Mesenchymal stem cell (in vitro differentiated cells and primary cell): Measurements from ENCODE around the gene MIB1.

Source experiments
- DNase-seq: peaks from one replicate; pipeline ENCODE4 v3.0.0-alpha.2; 2013
- H2AFZ ChIP-seq: one replicate; pipeline ENCODE4 v1.6.1; 2013; ENCODE audit warnings: low read depth, mild to moderate bottlenecking, control low read depth, inconsistent platforms, low read length, moderate library complexity
- H2AK5ac ChIP-seq: 2 replicates; pipeline ENCODE4 v1.6.1; 2013; ENCODE audit warnings: low read length, moderate library complexity, mild to moderate bottlenecking, inconsistent platforms; ENCODE audit not compliant: severe bottlenecking
- H2BK120ac ChIP-seq: one replicate; pipeline ENCODE4 v1.6.1; 2013; ENCODE audit warnings: low read depth, mild to moderate bottlenecking, inconsistent platforms, low read length, moderate library complexity
- H2BK12ac ChIP-seq, 2 experiments: one replicate each; pipeline ENCODE4 v1.6.1; 2013; ENCODE audit warnings: inconsistent platforms in 2 of 2, low read length in 2 of 2, mild to moderate bottlenecking in 2 of 2, moderate library complexity in 2 of 2, control low read depth in 1 of 2
- H2BK15ac ChIP-seq: one replicate; pipeline ENCODE4 v1.6.1; 2013; ENCODE audit warnings: mild to moderate bottlenecking, low read depth, inconsistent platforms; ENCODE audit not compliant: poor library complexity, severe bottlenecking
- H2BK5ac ChIP-seq: 2 replicates; pipeline ENCODE4 v1.6.1; 2013; ENCODE audit warnings: low read depth, mild to moderate bottlenecking, low read length, control low read depth, inconsistent platforms; ENCODE audit not compliant: poor library complexity, severe bottlenecking
- H3K14ac ChIP-seq, 2 experiments: one replicate each; pipeline ENCODE4 v1.6.1; 2013; ENCODE audit warnings: inconsistent platforms in 2 of 2, low read length in 2 of 2, control low read depth in 1 of 2, mild to moderate bottlenecking in 1 of 2, moderate library complexity in 1 of 2
- H3K18ac ChIP-seq, 2 experiments: one replicate each; pipeline ENCODE4 v1.6.1; 2013; ENCODE audit warnings: inconsistent platforms in 2 of 2, low read length in 2 of 2, control low read depth in 1 of 2, low read depth in 1 of 2, mild to moderate bottlenecking in 1 of 2
- H3K23ac ChIP-seq, 2 experiments: one replicate each; pipeline ENCODE4 v1.6.1; 2013; ENCODE audit warnings: inconsistent platforms in 2 of 2, low read length in 2 of 2, mild to moderate bottlenecking in 2 of 2, moderate library complexity in 2 of 2, control low read depth in 1 of 2
- H3K27ac ChIP-seq: 2 replicates; pipeline ENCODE4 v1.5.1; 2013; ENCODE audit warnings: mild to moderate bottlenecking, moderate library complexity, low read length, control low read depth, inconsistent platforms; ENCODE audit not compliant: poor library complexity, severe bottlenecking
- H3K27me3 ChIP-seq, 2 experiments: 2 replicates each; pipeline versions ENCODE4 v1.6.1 to v1.7.0; 2013; ENCODE audit warnings: low read length in 2 of 2, mild to moderate bottlenecking in 2 of 2, moderate library complexity in 2 of 2, control low read depth in 1 of 2, inconsistent platforms in 1 of 2; ENCODE audit not compliant: control insufficient read depth in 1 of 2, insufficient read depth in 1 of 2
- H3K36me3 ChIP-seq, 2 experiments: 2 replicates each; pipeline versions ENCODE4 v1.6.1 to v1.7.0; 2013; ENCODE audit warnings: low read length in 2 of 2, control low read depth in 1 of 2, inconsistent platforms in 1 of 2, low read depth in 1 of 2, mild to moderate bottlenecking in 1 of 2; ENCODE audit not compliant: insufficient read depth in 2 of 2, control insufficient read depth in 1 of 2
- H3K4ac ChIP-seq, 2 experiments: one replicate each; pipeline ENCODE4 v1.6.1; 2013; ENCODE audit warnings: inconsistent platforms in 2 of 2, low read length in 2 of 2, mild to moderate bottlenecking in 2 of 2, moderate library complexity in 2 of 2, control low read depth in 1 of 2, low read depth in 1 of 2
- H3K4me1 ChIP-seq: 2 replicates; pipeline ENCODE4 v1.6.1; 2013; ENCODE audit warnings: low read depth, low read length, control low read depth; ENCODE audit not compliant: control insufficient read depth, insufficient read depth
- H3K4me2 ChIP-seq: 2 replicates; pipeline ENCODE4 v1.6.1; 2013; ENCODE audit warnings: low read length, mild to moderate bottlenecking, inconsistent platforms; ENCODE audit not compliant: poor library complexity, severe bottlenecking
- H3K4me3 ChIP-seq, 2 experiments: 2 replicates each; pipeline versions ENCODE4 v1.5.1 to v1.7.0; 2013; ENCODE audit warnings: low read length in 2 of 2, mild to moderate bottlenecking in 2 of 2, control low read depth in 1 of 2, low read depth in 1 of 2; ENCODE audit not compliant: insufficient read depth in 1 of 2
- H3K79me1 ChIP-seq: replicated peaks from 2 replicates; pipeline ENCODE4 v1.6.1; 2013; ENCODE audit warnings: mild to moderate bottlenecking, control low read depth, low read length, inconsistent platforms; ENCODE audit not compliant: poor library complexity, severe bottlenecking
- H3K9ac ChIP-seq: 2 replicates; pipeline ENCODE4 v1.7.0; 2013; ENCODE audit warnings: mild to moderate bottlenecking, low read length, moderate library complexity
- H3K9me3 ChIP-seq: 2 replicates; pipeline ENCODE4 v1.7.0; 2013; ENCODE audit warnings: mild to moderate bottlenecking, low read length; ENCODE audit not compliant: control insufficient read depth
- H4K8ac ChIP-seq: one replicate; pipeline ENCODE4 v1.6.1; 2013; ENCODE audit warnings: inconsistent platforms, mild to moderate bottlenecking, low read length, moderate library complexity
- H4K91ac ChIP-seq: one replicate; pipeline ENCODE4 v1.6.1; 2013; ENCODE audit warnings: mild to moderate bottlenecking, low read length, inconsistent platforms
- WGBS: methylation state at CpG from one replicate; pipeline ENCODE4 v1.1.7; 2013; ENCODE audit warnings: mixed read lengths; 5-methylcytosine and 5-hydroxymethylcytosine counted together

Gene MIB1

GRCh38 chr18:21739604-21740537 lies 721 bp upstream of the MIB1 start:
- Histone ChIP-seq H3K18ac (no peak overlapping the region), H2BK120ac (no peak overlapping the region), H2AK5ac (no peak overlapping the region), H3K27ac (peak overlapping the region; percentile 31), H3K27me3 (no peaks in the 10 kb centered on the region), H3K36me3 (no peaks in the 10 kb centered on the region), H3K23ac (no peak overlapping the region), H3K4me2 (no peak overlapping the region), H3K9ac (peak overlapping the region; percentile 94), H3K79me1 (no peaks in the 10 kb centered on the region), H4K8ac (no peak overlapping the region), H3K4me3 (peak overlapping the region in 1 of 2 experiments; percentile 93), H2AFZ (no peak overlapping the region), H3K14ac (no peak overlapping the region), H2BK12ac (peak overlapping the region in 1 of 2 experiments; percentile 47), H3K4me1 (peaks cover 3% of the 10 kb centered on the region), H2BK5ac (no peak overlapping the region), H4K91ac (no peak overlapping the region), H3K4ac (no peak overlapping the region), H3K9me3 (no peaks in the 10 kb centered on the region), H2BK15ac (no peak overlapping the region)
- no peak for DNase-seq
- 72% methylated on average over 18 of the region's 21 CpGs for WGBS

- no peak overlapping the region for H3K23ac ChIP-seq
- H2AFZ ChIP-seq, result peak overlapping the region; percentile 95
- no peak for DNase-seq
- H3K36me3 ChIP-seq, result no peaks in the 10 kb centered on the region
- no peak overlapping the region for H2BK12ac ChIP-seq
- no peak overlapping the region for H2AK5ac ChIP-seq
- peak overlapping the region; percentile 78 to 93 for H3K4me3 ChIP-seq
- peak overlapping the region; percentile 28 to 64 for H3K4ac ChIP-seq
- H3K27me3 ChIP-seq, result no peaks in the 10 kb centered on the region
- no peak overlapping the region for H4K91ac ChIP-seq
- H3K79me1 ChIP-seq, result peaks cover 2% of the 10 kb centered on the region
- peak overlapping the region; percentile 64 for H4K8ac ChIP-seq
- no peak overlapping the region for H3K27ac ChIP-seq
- no peaks in the 10 kb centered on the region for H3K9me3 ChIP-seq
- peak overlapping the region; percentile 80 for H2BK15ac ChIP-seq
- peak overlapping the region; percentile 94 for H3K9ac ChIP-seq
- peak overlapping the region in 1 of 2 experiments; percentile 100 for H3K14ac ChIP-seq
- peak overlapping the region; percentile 100 for H2BK5ac ChIP-seq
- H3K4me2 ChIP-seq, result peak overlapping the region; percentile 95
- H3K4me1 ChIP-seq, result peaks cover 5% of the 10 kb centered on the region
- WGBS, result under 1% methylated on average over 31 of the region's 41 CpGs
- peak overlapping the region; percentile 96 to 100 for H3K18ac ChIP-seq
- peak overlapping the region; percentile 95 for H2BK120ac ChIP-seq
Observed at GRCh38 chr18:21741312-21741561, 645 bp downstream of the MIB1 start.

DNA sequence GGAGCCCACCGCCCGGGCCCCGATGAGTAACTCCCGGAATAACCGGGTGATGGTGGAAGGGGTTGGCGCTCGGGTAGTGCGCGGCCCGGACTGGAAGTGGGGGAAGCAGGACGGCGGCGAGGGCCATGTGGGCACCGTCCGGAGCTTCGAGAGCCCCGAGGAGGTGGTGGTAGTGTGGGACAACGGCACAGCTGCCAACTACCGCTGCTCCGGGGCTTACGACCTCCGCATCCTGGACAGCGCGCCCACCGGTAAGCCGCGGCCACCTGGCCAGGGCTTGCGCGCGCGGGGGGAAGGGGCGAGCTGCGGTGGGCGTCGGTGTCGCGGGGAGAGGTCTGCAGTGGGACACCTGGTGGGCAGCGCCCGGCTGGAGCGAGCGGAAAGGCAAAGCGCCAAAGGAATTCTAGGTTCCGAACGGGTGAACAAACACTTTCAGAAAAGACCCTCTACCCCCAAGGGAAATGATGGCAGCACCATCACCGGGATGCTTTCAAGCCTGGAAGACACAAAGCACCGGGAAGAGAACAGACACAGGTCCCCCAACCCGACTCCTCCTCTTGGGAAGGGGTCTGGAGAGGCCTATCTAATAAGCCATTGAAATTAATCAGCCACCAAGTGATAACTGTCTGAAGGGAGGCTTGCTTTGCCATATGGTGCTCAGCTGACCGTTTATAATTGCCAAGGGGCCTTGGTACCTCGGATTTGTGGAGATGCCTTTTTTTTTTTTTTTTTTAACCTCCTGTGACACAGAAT lies 1.1 kb downstream of the MIB1 start:
- DNase-seq, result peak; percentile 43
- H2BK120ac ChIP-seq, result peak overlapping the region; percentile 95
- no peaks in the 10 kb centered on the region for H3K27me3 ChIP-seq
- peaks cover 2% of the 10 kb centered on the region for H3K79me1 ChIP-seq
- H2BK12ac ChIP-seq, result peak overlapping the region in 1 of 2 experiments; percentile 63
- H4K91ac ChIP-seq, result peak overlapping the region; percentile 57
- H3K36me3 ChIP-seq, result no peaks in the 10 kb centered on the region
- H3K9ac ChIP-seq, result peak overlapping the region; percentile 94
- no peak overlapping the region for H3K27ac ChIP-seq
- H3K18ac ChIP-seq, result peak overlapping the region; percentile 96 to 100
- H3K4me1 ChIP-seq, result peaks cover 5% of the 10 kb centered on the region
- H3K14ac ChIP-seq, result peak overlapping the region in 1 of 2 experiments; percentile 100
- H3K23ac ChIP-seq, result peak overlapping the region in 1 of 2 experiments; percentile 83
- H3K9me3 ChIP-seq, result no peaks in the 10 kb centered on the region
- H4K8ac ChIP-seq, result peak overlapping the region; percentile 64
- peak overlapping the region; percentile 80 for H2BK15ac ChIP-seq
- peak overlapping the region; percentile 64 to 79 for H3K4ac ChIP-seq
- peak overlapping the region; percentile 96 for H2AFZ ChIP-seq
- H2AK5ac ChIP-seq, result no peak overlapping the region
- under 1% methylated on average over 33 of the region's 49 CpGs for WGBS
- peak overlapping the region; percentile 78 to 93 for H3K4me3 ChIP-seq
- H2BK5ac ChIP-seq, result no peak overlapping the region
- peak overlapping the region; percentile 95 for H3K4me2 ChIP-seq

DNA sequence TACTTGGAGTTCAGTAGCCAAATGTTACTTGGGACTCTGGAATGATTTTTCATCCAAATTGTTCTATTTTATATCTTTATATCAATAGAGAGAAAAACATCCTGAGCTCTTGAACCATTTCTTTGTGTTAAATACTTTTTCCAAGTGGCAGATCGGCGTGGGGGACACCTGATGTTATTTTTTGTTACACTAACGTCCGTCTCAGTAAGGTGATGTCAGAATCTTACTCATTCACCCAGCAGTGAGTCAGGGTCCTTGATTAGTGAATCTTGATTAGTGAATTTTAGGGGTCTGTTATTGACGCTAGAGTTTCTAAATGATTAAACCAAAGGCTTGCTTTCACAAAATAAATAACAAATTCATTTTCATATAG lies 1.7 kb downstream of the MIB1 start:
- Histone ChIP-seq H4K91ac (no peak overlapping the region), H3K9ac (peak overlapping the region; percentile 94), H2BK15ac (no peak overlapping the region), H2BK5ac (no peak overlapping the region), H3K9me3 (no peaks in the 10 kb centered on the region), H3K18ac (no peak overlapping the region), H3K4me3 (peak overlapping the region in 1 of 2 experiments; percentile 93), H2AK5ac (no peak overlapping the region), H2BK12ac (no peak overlapping the region), H2BK120ac (no peak overlapping the region), H3K4me2 (peak overlapping the region; percentile 95), H3K27me3 (no peaks in the 10 kb centered on the region), H3K23ac (no peak overlapping the region), H3K4me1 (peaks cover 5% of the 10 kb centered on the region), H3K14ac (no peak overlapping the region), H2AFZ (no peak overlapping the region), H4K8ac (no peak overlapping the region), H3K4ac (no peak overlapping the region), H3K36me3 (no peaks in the 10 kb centered on the region), H3K79me1 (peaks cover 2% of the 10 kb centered on the region), H3K27ac (no peak overlapping the region)
- DNase-seq, result peak; percentile 24
- WGBS, result 14% methylated on average over 4 of the region's 5 CpGs
